Measurements from ENCODE around the gene SLC45A3. TPM values are rescaled to one million over a fixed set of nuclear protein-coding genes. Genes with fewer than 3 reads are reported as not detected.

SLC45A3 gene
- total and polyA plus RNA-seq, 8 donors: 1.6 to 30.1 (median 6.5) TPM

DNA sequence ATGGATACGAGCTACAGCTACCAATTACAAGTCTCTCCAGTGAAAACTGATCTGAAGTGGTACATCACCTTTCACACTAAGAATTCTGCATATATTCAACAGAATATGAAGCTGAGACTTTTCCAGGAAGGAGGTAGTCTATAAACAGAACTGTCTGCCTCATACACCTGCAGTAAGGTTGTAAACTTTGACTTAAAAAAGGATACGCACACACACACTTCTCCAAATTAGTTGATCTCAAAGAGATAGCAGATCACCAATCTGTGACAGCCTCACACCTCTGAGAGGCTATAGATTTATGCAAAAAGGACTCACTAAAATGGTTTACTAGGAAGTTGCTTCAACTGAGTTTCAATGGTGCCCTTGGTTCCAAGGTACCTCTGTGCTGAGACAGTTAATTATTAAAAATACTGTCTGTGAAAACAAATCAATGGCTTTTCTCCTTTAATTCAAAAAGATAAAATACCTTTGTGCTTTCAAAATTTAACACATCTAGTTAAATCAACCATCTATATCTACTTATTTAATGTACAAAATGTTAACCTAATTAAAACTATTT, 66.4 kb downstream of the SLC45A3 start:
- peaks cover 10 to 41% (median 24%) of the 10 kb centered on the region in 4 donors for H3K4me1 ChIP-seq
- no peak overlapping the region for H3K27ac ChIP-seq
- no peak overlapping the region for H3K4me3 ChIP-seq
- peaks cover 31 to 81% (median 71%) of the 10 kb centered on the region in 4 donors for H3K36me3 ChIP-seq
- WGBS, 5 donors: 87 to 95% (median 90%) methylated on average over 2 of the region's 2 CpGs
- DNase-seq: no peak
- no peaks in the 10 kb centered on the region for H3K9me3 ChIP-seq
- no peaks in the 10 kb centered on the region for H3K27me3 ChIP-seq
- intact Hi-C loops (cut with DNase I; ENCODE audit: low total_unique reads): no loop called here
- TF ChIP-seq POLR2A (IDR thresholded peaks at IDR 0.05) (no peak), EP300 (IDR thresholded peaks at IDR 0.05) (no peak), CTCF (IDR thresholded peaks at IDR 0.05) (no peak), POLR2AphosphoS5 (IDR thresholded peaks at IDR 0.05) (no peak)

- WGBS, 5 donors: 83 to 97% (median 95%) methylated on average over 1 of the region's 1 CpG
Measured at GRCh38 chr1:205612556-205612955, 67.8 kb downstream of the SLC45A3 start.

GRCh38 chr1:205612104-205612503, 68.2 kb downstream of the SLC45A3 start:
- DNase-seq: no peak
- H3K9me3 ChIP-seq: no peaks in the 10 kb centered on the region
- H3K4me3 ChIP-seq: no peak overlapping the region
- 93 to 97% (median 96%) methylated on average over 3 of the region's 3 CpGs for WGBS, 5 donors
- peaks cover 19 to 74% (median 55%) of the 10 kb centered on the region in 4 donors for H3K36me3 ChIP-seq
- H3K27ac ChIP-seq: no peak overlapping the region
- intact Hi-C loops (cut with DNase I; ENCODE audit: low total_unique reads): no loop called here
- H3K4me1 ChIP-seq: peaks cover 10 to 37% (median 23%) of the 10 kb centered on the region in 4 donors
- TF ChIP-seq POLR2A (IDR thresholded peaks at IDR 0.05) (no peak), POLR2AphosphoS5 (IDR thresholded peaks at IDR 0.05) (no peak), EP300 (IDR thresholded peaks at IDR 0.05) (no peak), CTCF (IDR thresholded peaks at IDR 0.05) (no peak)
- H3K27me3 ChIP-seq: no peaks in the 10 kb centered on the region

More at GRCh38 chr1:205612556-205612955, 67.8 kb downstream of the SLC45A3 start:
- no peak for TF ChIP-seq POLR2AphosphoS5 (IDR thresholded peaks at IDR 0.05)
- no peak for TF ChIP-seq POLR2A (IDR thresholded peaks at IDR 0.05)
- no peak for TF ChIP-seq EP300 (IDR thresholded peaks at IDR 0.05)
- no peak for TF ChIP-seq CTCF (IDR thresholded peaks at IDR 0.05)
- no peaks in the 10 kb centered on the region for H3K27me3 ChIP-seq
- peaks cover 23 to 76% (median 58%) of the 10 kb centered on the region in 4 donors for H3K36me3 ChIP-seq
- intact Hi-C loops (cut with DNase I; ENCODE audit: low total_unique reads): no loop called here
- no peak for DNase-seq
- no peak overlapping the region for H3K4me3 ChIP-seq
- H3K27ac ChIP-seq: no peak overlapping the region
- H3K9me3 ChIP-seq: no peaks in the 10 kb centered on the region
- H3K4me1 ChIP-seq: peaks cover 10 to 38% (median 24%) of the 10 kb centered on the region in 4 donors

- 24 to 42% (median 30%) methylated on average over 3 of the region's 3 CpGs for WGBS, 5 donors
- TF ChIP-seq POLR2A (IDR thresholded peaks at IDR 0.05) (no peak), CTCF (IDR thresholded peaks at IDR 0.05) (no peak)
- no peaks in the 10 kb centered on the region for H3K9me3 ChIP-seq
- H3K27me3 ChIP-seq: no peaks in the 10 kb centered on the region
- peak overlapping the region in 2 of 5 donors; percentile 27 to 51 for H3K27ac ChIP-seq
- H3K36me3 ChIP-seq: peaks cover 10 to 72% (median 53%) of the 10 kb centered on the region in 4 donors
- intact Hi-C loops (cut with DNase I; ENCODE audit: low total_unique reads): no loop called here
- peaks cover 10 to 33% (median 22%) of the 10 kb centered on the region in 4 donors for H3K4me1 ChIP-seq
- DNase-seq: no peak
- no peak overlapping the region for H3K4me3 ChIP-seq
Measured at GRCh38 chr1:205610901-205611466, 69.3 kb downstream of the SLC45A3 start.

Data from stomach (tissue), 9 donors.